Omental fat pad (tissue), 4 donors: Measurements from ENCODE around the gene CCDC146. TPM values are rescaled to one million over a fixed set of nuclear protein-coding genes. Genes with fewer than 3 reads are reported as not detected.
A peak's percentile ranks its signal among the peaks of the same experiment; 100 is the strongest.
"Not testable (repeated sequence)": the region's sequence is repeated elsewhere in the genome, so short reads cannot be mapped to it uniquely, and the experiment has no call there.

ENCODE experiments used
- ATAC-seq: fragments of 150-250 bp; one replicate; pipeline ENCODE4 v1.9.1; 2016; ENCODE audit warnings: mild to moderate bottlenecking, moderate library complexity; ENCODE audit not compliant: low FRiP score
- DNase-seq: peaks from one replicate; pipeline ENCODE4 v3.0.0-alpha.2; 2019; ENCODE audit warnings: low spot score
- total RNA-seq, 4 donors: library from RNA; depleted of rRNA; stranded (reverse); fragments of >200 nt; gene quantifications; one replicate each; pipeline ENCODE4 v1.1.0, GENCODE V29; 2016
- TF ChIP-seq, protein P1 (sequence below), 3 donors: fragments of 450-650 bp; IDR thresholded peaks; one replicate each; pipeline ENCODE4 v1.5.1; 2016 to 2017; ENCODE audit warnings: antibody characterized with exemption in 3 of 3, mild to moderate bottlenecking in 3 of 3, moderate library complexity in 2 of 3

Gene CCDC146
- total RNA-seq, 4 donors from 2014 or later: 6.5 to 12.5 (median 7.0) TPM

GRCh38 chr7:77266291-77266794 is 143.9 kb downstream of the CCDC146 start:
- no peak for DNase-seq
- ATAC-seq: peak; percentile 38
- TF ChIP-seq, protein P1, sequence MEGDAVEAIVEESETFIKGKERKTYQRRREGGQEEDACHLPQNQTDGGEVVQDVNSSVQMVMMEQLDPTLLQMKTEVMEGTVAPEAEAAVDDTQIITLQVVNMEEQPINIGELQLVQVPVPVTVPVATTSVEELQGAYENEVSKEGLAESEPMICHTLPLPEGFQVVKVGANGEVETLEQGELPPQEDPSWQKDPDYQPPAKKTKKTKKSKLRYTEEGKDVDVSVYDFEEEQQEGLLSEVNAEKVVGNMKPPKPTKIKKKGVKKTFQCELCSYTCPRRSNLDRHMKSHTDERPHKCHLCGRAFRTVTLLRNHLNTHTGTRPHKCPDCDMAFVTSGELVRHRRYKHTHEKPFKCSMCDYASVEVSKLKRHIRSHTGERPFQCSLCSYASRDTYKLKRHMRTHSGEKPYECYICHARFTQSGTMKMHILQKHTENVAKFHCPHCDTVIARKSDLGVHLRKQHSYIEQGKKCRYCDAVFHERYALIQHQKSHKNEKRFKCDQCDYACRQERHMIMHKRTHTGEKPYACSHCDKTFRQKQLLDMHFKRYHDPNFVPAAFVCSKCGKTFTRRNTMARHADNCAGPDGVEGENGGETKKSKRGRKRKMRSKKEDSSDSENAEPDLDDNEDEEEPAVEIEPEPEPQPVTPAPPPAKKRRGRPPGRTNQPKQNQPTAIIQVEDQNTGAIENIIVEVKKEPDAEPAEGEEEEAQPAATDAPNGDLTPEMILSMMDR (IDR thresholded peaks at IDR 0.05): no peak

GRCh38 chr7:77269360-77270093 is 147.1 kb downstream of the CCDC146 start:
- TF ChIP-seq, protein P1 (IDR thresholded peaks at IDR 0.05): no peak
- DNase-seq: no peak
- peak; percentile 58 for ATAC-seq

- DNase-seq (no peak), ATAC-seq (peak; percentile 41)
- TF ChIP-seq, protein P1 (IDR thresholded peaks at IDR 0.05): no peak
Observed at GRCh38 chr7:77270094-77270480, 147.7 kb downstream of the CCDC146 start.

DNA sequence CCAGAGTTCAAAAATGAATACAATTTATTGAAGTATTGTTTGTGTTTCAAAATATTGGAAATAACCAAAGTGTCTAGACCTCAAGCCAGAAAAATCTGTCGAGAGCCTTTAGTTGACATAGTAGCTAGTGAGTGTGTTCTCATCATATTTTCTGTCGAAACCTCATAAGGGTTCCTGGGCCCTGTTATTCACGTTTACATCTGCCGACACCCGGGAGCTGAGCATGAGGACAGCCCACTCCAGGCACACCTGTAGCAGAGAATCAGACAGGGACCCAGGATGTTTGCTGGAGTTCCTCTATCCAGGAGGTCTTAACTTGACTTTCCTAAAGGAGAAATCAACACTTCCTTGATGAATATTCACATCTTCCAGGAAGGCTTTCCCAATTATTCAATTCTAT is 149.4 kb downstream of the CCDC146 start:
- TF ChIP-seq, protein P1 (IDR thresholded peaks at IDR 0.05): no peak
- no peak for ATAC-seq
- no peak for DNase-seq

GRCh38 chr7:77275663-77276062 is 153.2 kb downstream of the CCDC146 start:
- not testable (repeated sequence) for DNase-seq, ATAC-seq

- DNase-seq (no peak), ATAC-seq (no peak)
- TF ChIP-seq, protein P1 (IDR thresholded peaks at IDR 0.05): no peak
Observed at GRCh38 chr7:77276120-77276519, 153.7 kb downstream of the CCDC146 start.

DNA sequence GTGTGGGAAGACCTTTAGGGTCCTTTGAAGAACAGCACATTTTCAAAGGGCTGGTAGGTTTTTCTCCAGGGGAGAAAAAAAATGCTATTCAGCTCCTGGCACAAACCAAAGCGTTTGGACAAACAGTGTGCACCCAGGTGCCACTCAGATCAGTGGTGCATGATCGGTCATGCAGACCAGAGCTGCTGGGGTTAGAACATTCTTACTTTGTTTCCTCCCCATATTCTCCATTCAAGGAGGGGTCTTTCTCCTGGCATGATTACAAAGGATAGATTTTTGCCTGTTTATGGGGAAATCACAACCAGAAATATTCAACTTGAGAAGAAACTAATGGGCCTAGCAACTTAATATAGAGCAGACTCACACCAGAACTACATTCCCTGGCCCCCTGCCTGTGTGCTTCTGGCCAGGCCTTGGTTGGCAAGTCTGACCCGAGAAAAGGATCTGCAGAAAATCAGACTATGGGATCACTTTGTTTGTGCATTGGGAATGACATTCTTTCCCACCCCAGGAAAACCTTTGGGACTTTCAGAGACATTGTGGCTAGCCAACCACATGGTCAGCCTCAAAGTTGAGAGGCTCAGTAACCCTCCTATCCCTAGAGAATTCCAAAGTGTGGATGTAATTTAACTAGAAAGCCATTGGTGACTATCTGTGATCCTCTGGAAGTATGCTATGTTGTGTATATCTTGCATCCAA is 159.5 kb downstream of the CCDC146 start:
- DNase-seq: no peak
- no peak for ATAC-seq
- TF ChIP-seq, protein P1 (IDR thresholded peaks at IDR 0.05): no peak
